DND-41 (cell line): ENCODE measurements around the gene C13orf42.

Experiments used
- CTCF ChIP-seq: IDR thresholded peaks from 2 replicates; pipeline ENCODE4 v1.5.1; 2012; ENCODE audit warnings: borderline replicate concordance, low read length, moderate library complexity, mild to moderate bottlenecking; ENCODE audit not compliant: poor library complexity, severe bottlenecking; ENCODE audit errors: extremely low read depth
- EZH2 ChIP-seq: IDR thresholded peaks from 3 replicates; pipeline ENCODE4 v1.6.1; 2012; ENCODE audit warnings: borderline replicate concordance, low read depth, mild to moderate bottlenecking, moderate library complexity, low read length, inconsistent platforms; ENCODE audit not compliant: severe bottlenecking

DNA sequence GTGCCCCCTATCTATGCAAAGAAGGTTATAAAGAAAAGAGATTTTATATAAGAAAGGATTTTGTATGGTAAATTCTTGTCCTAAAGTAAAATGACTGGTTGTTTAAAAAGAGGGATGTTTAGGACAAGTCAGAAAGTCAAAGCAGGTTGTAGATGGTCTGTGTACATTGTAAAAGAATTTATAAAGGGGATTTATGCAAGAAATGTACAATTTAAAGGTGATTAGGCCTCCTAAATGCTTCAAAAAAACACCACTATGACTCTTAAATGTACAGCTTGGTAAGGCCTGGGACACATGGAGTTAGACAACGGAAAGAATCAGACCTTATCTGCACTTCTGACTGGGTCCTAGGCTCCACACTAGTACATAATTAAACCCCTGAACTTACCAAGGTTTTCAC is 19.3 kb upstream of the C13orf42 start:
- TF ChIP-seq CTCF (no peak), EZH2 (no peak)
